Measurements from ENCODE around the gene RPLP2.
A peak's percentile ranks its signal among the peaks of the same experiment; 100 is the strongest.

Gene RPLP2

GRCh38 chr11:789943-790342 is 19.8 kb upstream of the RPLP2 start, which contains the start of gene CEND1:
CEND1 (minus strand) TSS chr11:790090; CDS start chr11:788576, 1,514 bp downstream.
- no peaks in the 10 kb centered on the region for H3K9me2 ChIP-seq (replicated peaks; ENCODE audit: insufficient read depth, low read length)
- H4K20me1 ChIP-seq (ENCODE audit: insufficient read depth, low read length) = no peaks in the 10 kb centered on the region
- peak within 1 kb of the TSS; percentile 73 for H3K4me2 ChIP-seq (ENCODE audit: low read depth, low read length)
- H3F3A ChIP-seq (ENCODE audit: insufficient read depth, low read length) = peaks cover 10% of the 10 kb centered on the region; the same call in 1 of the 2 replicates
- no peaks in the 10 kb centered on the region for H3K27me3 ChIP-seq (replicated peaks; ENCODE audit: insufficient read depth, low read length)
- H3K79me2 ChIP-seq (ENCODE audit: low read length) = peaks cover 32% of the 10 kb centered on the region
- peak; percentile 61 for DNase-seq
- H3K9ac ChIP-seq (ENCODE audit: low read length) = peak within 1 kb of the TSS; percentile 41
- peak within 1 kb of the TSS; percentile 4; the same call in 1 of the 2 replicates for H3K27ac ChIP-seq (ENCODE audit: low read length)
- H3K9me3 ChIP-seq (replicated peaks; ENCODE audit: insufficient read depth, low read length) = no peaks in the 10 kb centered on the region
- 0 out of 2 replicates have a peak, but pooled peaks cover 3% of the 10 kb centered on the region for H3K4me1 ChIP-seq (ENCODE audit: low read length)
- 0 out of 2 replicates have a peak within 1 kb of the TSS, but pooled peaks have one; percentile 30 for H2AFZ ChIP-seq (ENCODE audit: low read length)
- H3K4me3 ChIP-seq (ENCODE audit: low read length) = peak within 1 kb of the TSS; percentile 85
- no peaks in the 10 kb centered on the region for H3K36me3 ChIP-seq (replicated peaks; ENCODE audit: insufficient read depth, low read length)
- TF ChIP-seq EZH2phosphoT487 (IDR thresholded peaks at IDR 0.05; ENCODE audit: low read length) = no peak
- TF ChIP-seq, protein P1, sequence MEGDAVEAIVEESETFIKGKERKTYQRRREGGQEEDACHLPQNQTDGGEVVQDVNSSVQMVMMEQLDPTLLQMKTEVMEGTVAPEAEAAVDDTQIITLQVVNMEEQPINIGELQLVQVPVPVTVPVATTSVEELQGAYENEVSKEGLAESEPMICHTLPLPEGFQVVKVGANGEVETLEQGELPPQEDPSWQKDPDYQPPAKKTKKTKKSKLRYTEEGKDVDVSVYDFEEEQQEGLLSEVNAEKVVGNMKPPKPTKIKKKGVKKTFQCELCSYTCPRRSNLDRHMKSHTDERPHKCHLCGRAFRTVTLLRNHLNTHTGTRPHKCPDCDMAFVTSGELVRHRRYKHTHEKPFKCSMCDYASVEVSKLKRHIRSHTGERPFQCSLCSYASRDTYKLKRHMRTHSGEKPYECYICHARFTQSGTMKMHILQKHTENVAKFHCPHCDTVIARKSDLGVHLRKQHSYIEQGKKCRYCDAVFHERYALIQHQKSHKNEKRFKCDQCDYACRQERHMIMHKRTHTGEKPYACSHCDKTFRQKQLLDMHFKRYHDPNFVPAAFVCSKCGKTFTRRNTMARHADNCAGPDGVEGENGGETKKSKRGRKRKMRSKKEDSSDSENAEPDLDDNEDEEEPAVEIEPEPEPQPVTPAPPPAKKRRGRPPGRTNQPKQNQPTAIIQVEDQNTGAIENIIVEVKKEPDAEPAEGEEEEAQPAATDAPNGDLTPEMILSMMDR (IDR thresholded peaks at IDR 0.05; ENCODE audit: low read length) = no peak
- no peak for TF ChIP-seq EZH2 (optimal IDR thresholded peaks at IDR 0.05; ENCODE audit: low read depth, low read length)

- Histone ChIP-seq H3K4me3 (ENCODE audit: low read length) (no peak overlapping the region), H2AFZ (ENCODE audit: low read length) (no peak overlapping the region), H3K9me2 (replicated peaks; ENCODE audit: insufficient read depth, low read length) (no peaks in the 10 kb centered on the region), H3K4me1 (ENCODE audit: low read length) (0 out of 2 replicates have a peak, but pooled peaks cover 3% of the 10 kb centered on the region), H3K79me2 (ENCODE audit: low read length) (peaks cover 42% of the 10 kb centered on the region), H3K36me3 (replicated peaks; ENCODE audit: insufficient read depth, low read length) (no peaks in the 10 kb centered on the region), H3K9ac (ENCODE audit: low read length) (no peak overlapping the region), H3F3A (ENCODE audit: insufficient read depth, low read length) (peaks cover 7% of the 10 kb centered on the region; the same call in 1 of the 2 replicates), H3K4me2 (ENCODE audit: low read depth, low read length) (no peak overlapping the region), H3K27me3 (replicated peaks; ENCODE audit: insufficient read depth, low read length) (no peaks in the 10 kb centered on the region), H4K20me1 (ENCODE audit: insufficient read depth, low read length) (no peaks in the 10 kb centered on the region), H3K27ac (ENCODE audit: low read length) (no peak overlapping the region), H3K9me3 (replicated peaks; ENCODE audit: insufficient read depth, low read length) (no peaks in the 10 kb centered on the region)
- TF ChIP-seq, protein P1 (IDR thresholded peaks at IDR 0.05; ENCODE audit: low read length) = no peak
- TF ChIP-seq EZH2phosphoT487 (IDR thresholded peaks at IDR 0.05; ENCODE audit: low read length) (no peak), EZH2 (optimal IDR thresholded peaks at IDR 0.05; ENCODE audit: low read depth, low read length) (no peak)
- DNase-seq = no peak
These were observed 18.8 kb upstream of the RPLP2 start for GRCh38 chr11:790721-791564.

DNA sequence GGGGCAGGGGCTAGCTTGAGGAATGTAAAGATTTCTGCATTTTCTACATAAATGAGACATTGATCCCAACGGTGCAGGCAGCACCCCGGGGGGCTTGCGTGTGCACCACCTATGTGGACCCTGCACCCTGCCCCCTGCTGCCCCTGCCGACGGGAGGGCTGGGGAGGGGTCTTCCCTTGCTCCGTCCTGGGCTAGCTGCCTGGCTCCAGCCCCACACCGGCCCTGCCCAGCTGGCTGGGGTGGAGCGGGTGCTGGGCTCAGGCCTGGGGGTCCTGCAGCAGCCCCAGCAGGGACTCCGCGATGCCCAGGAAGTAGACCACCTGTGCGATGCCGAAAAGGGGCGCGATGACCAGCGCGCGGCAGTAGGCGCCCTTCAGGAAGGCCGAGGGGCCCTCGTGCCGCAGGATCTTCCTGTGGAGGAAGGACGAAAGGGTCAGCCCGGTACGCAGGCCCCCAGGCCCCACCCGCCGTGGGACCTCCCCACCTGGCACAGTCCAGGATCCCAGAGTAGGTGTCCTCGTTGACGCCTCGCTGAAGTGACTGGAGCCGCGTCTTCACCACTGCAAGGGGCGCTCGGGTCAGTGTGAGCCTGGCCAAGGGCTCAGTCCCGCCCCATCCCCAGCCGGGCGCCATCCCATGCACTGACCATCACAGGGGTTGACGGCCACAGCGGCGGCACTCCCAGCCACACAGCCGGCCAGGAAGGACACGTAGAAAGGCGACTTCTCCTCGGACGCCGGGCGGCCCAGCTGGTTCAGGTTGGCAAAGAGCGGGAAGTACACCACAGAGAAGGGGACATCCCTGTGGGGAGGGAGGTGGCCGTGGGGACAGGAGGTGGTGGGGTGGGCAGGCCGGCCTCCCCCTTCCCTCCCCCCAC is 17.9 kb upstream of the RPLP2 start:
- 0 out of 2 replicates have a peak, but pooled peaks cover 3% of the 10 kb centered on the region for H3K4me1 ChIP-seq (ENCODE audit: low read length)
- H3F3A ChIP-seq (ENCODE audit: insufficient read depth, low read length) = peaks cover 14% of the 10 kb centered on the region
- no peaks in the 10 kb centered on the region for H3K9me3 ChIP-seq (replicated peaks; ENCODE audit: insufficient read depth, low read length)
- H3K9me2 ChIP-seq (replicated peaks; ENCODE audit: insufficient read depth, low read length) = no peaks in the 10 kb centered on the region
- H3K79me2 ChIP-seq (ENCODE audit: low read length) = peaks cover 50% of the 10 kb centered on the region
- no peaks in the 10 kb centered on the region for H3K27me3 ChIP-seq (replicated peaks; ENCODE audit: insufficient read depth, low read length)
- no peak overlapping the region for H3K27ac ChIP-seq (ENCODE audit: low read length)
- no peaks in the 10 kb centered on the region for H3K36me3 ChIP-seq (replicated peaks; ENCODE audit: insufficient read depth, low read length)
- no peaks in the 10 kb centered on the region for H4K20me1 ChIP-seq (ENCODE audit: insufficient read depth, low read length)
- H3K4me3 ChIP-seq (ENCODE audit: low read length) = no peak overlapping the region
- H3K4me2 ChIP-seq (ENCODE audit: low read depth, low read length) = no peak overlapping the region
- H3K9ac ChIP-seq (ENCODE audit: low read length) = no peak overlapping the region
- no peak overlapping the region for H2AFZ ChIP-seq (ENCODE audit: low read length)
- TF ChIP-seq EZH2phosphoT487 (IDR thresholded peaks at IDR 0.05; ENCODE audit: low read length) (no peak), EZH2 (optimal IDR thresholded peaks at IDR 0.05; ENCODE audit: low read depth, low read length) (no peak)
- TF ChIP-seq, protein P1 (IDR thresholded peaks at IDR 0.05; ENCODE audit: low read length) = no peak
- no peak for DNase-seq
